D721Med (cell line): ENCODE data around the gene PRKN.
"Not testable (repeated sequence)": the region's sequence is repeated elsewhere in the genome, so short reads cannot be mapped to it uniquely, and the experiment has no call there.

Experiments
- DNase-seq: peaks from one replicate; pipeline ENCODE4 v3.0.0; 2011; ENCODE audit warnings: low spot score; ENCODE audit not compliant: insufficient read length
- FAIRE-seq: peaks from 2 replicates; lab custom pipeline; 2011; peaks lifted over from hg19 to GRCh38; lab: Jason Lieb, UNC
- CTCF ChIP-seq: IDR thresholded peaks from 2 replicates; pipeline ENCODE4 v1.5.1; 2012; ENCODE audit warnings: mild to moderate bottlenecking, control low read depth; ENCODE audit not compliant: insufficient read depth; ENCODE audit errors: missing control alignments

Gene PRKN

GRCh38 chr6:161890133-161890831, 837.3 kb downstream of the PRKN start:
- no peak for TF ChIP-seq CTCF
- FAIRE-seq: no peak
- no peak for DNase-seq

- FAIRE-seq (no peak), DNase-seq (no peak)
- no peak for TF ChIP-seq CTCF
Observed at GRCh38 chr6:161889324-161889723, 838.2 kb downstream of the PRKN start.

- not testable (repeated sequence) for DNase-seq
Observed at GRCh38 chr6:161886545-161886944, 841.0 kb downstream of the PRKN start.

GRCh38 chr6:161884782-161885181, 842.8 kb downstream of the PRKN start:
- no peak for TF ChIP-seq CTCF

More at GRCh38 chr6:161886545-161886944, 841.0 kb downstream of the PRKN start:
- not testable (repeated sequence) for FAIRE-seq

GRCh38 chr6:161882196-161882765, 845.3 kb downstream of the PRKN start:
- no peak for TF ChIP-seq CTCF
- DNase-seq (no peak), FAIRE-seq (no peak)

More at GRCh38 chr6:161884782-161885181, 842.8 kb downstream of the PRKN start:
- DNase-seq (no peak), FAIRE-seq (no peak)

- no peak for FAIRE-seq
- DNase-seq: no peak
- TF ChIP-seq CTCF: no peak
Observed at GRCh38 chr6:161880056-161880455, 847.5 kb downstream of the PRKN start.

- no peak for DNase-seq
- FAIRE-seq: no peak
Observed at GRCh38 chr6:161876231-161876630, 851.3 kb downstream of the PRKN start.

More at GRCh38 chr6:161876231-161876630, 851.3 kb downstream of the PRKN start:
- TF ChIP-seq CTCF: no peak
